Common myeloid progenitor, CD34-positive (primary cell): ENCODE results near the gene GABARAP.
A peak's percentile ranks its signal among the peaks of the same experiment; 100 is the strongest.

ENCODE experiments used
- CTCF ChIA-PET: fragments of 350-600 bp; sonication (Branson Sonifier 250); formaldehyde crosslinking; loops from one replicate; lab custom pipeline; 2021; ENCODE audit warnings: antibody characterized with exemption; lab: Charles Lee
- POLR2A ChIA-PET: fragments of 350-600 bp; sonication (Branson Sonifier 250); formaldehyde crosslinking; loops from one replicate; lab custom pipeline; 2021; ENCODE audit warnings: antibody characterized with exemption; lab: Charles Lee
- DNase-seq, 3 donors: peaks; one replicate each; pipeline versions ENCODE4 v3.0.0 to v3.0.0-alpha.2; 2013
- H3K27ac ChIP-seq, 2 experiments: 1 replicate in 1 of 2; 2 replicates in 1 of 2; pipeline ENCODE4 v1.7.0; 2013; ENCODE audit warnings: inconsistent platforms in 2 of 2, low read length in 2 of 2, mild to moderate bottlenecking in 2 of 2, low read depth in 1 of 2, moderate library complexity in 1 of 2; ENCODE audit not compliant: severe bottlenecking in 2 of 2, insufficient read depth in 1 of 2, poor library complexity in 1 of 2
- H3K27me3 ChIP-seq, 5 experiments: replicated peaks in 2 of 5; 1 replicate in 3 of 5; 2 replicates in 2 of 5; pipeline versions ENCODE4 v1.6.1 to v1.7.0; 2013; ENCODE audit warnings: low read length in 4 of 5, mild to moderate bottlenecking in 2 of 5, moderate library complexity in 2 of 5, inconsistent platforms in 1 of 5; ENCODE audit not compliant: insufficient read depth in 5 of 5, control insufficient read depth in 4 of 5
- H3K36me3 ChIP-seq, 4 experiments: 1 replicate in 2 of 4; 2 replicates in 2 of 4; pipeline versions ENCODE4 v1.6.1 to v1.7.0; 2013; ENCODE audit warnings: low read length in 3 of 4, control low read depth in 1 of 4, mild to moderate bottlenecking in 1 of 4; ENCODE audit not compliant: control insufficient read depth in 4 of 4, insufficient read depth in 4 of 4
- H3K4me1 ChIP-seq, 4 experiments: 1 replicate in 3 of 4; 2 replicates in 1 of 4; pipeline versions ENCODE4 v1.6.1 to v1.7.1; 2013; ENCODE audit warnings: low read length in 3 of 4, mild to moderate bottlenecking in 3 of 4, control low read depth in 1 of 4, inconsistent platforms in 1 of 4, moderate library complexity in 1 of 4; ENCODE audit not compliant: control insufficient read depth in 4 of 4, insufficient read depth in 4 of 4; ENCODE audit errors: control extremely low read depth in 1 of 4
- H3K4me3 ChIP-seq, 7 experiments: 1 replicate in 4 of 7; 2 replicates in 3 of 7; pipeline versions ENCODE4 v1.5.1 to v1.7.0; 2013; ENCODE audit warnings: mild to moderate bottlenecking in 7 of 7, low read length in 6 of 7, moderate library complexity in 6 of 7, inconsistent platforms in 2 of 7, low read depth in 2 of 7, control low read depth in 1 of 7; ENCODE audit not compliant: insufficient read depth in 4 of 7, control insufficient read depth in 1 of 7; ENCODE audit errors: extremely low read depth in 1 of 7
- H3K9me3 ChIP-seq, 5 experiments: 1 replicate in 4 of 5; 2 replicates in 1 of 5; pipeline versions ENCODE4 v1.6.1 to v1.7.1; 2013; ENCODE audit warnings: low read length in 4 of 5, mild to moderate bottlenecking in 2 of 5, inconsistent platforms in 1 of 5, low read depth in 1 of 5, moderate library complexity in 1 of 5; ENCODE audit not compliant: control insufficient read depth in 4 of 5, insufficient read depth in 2 of 5; ENCODE audit errors: control extremely low read depth in 1 of 5
- WGBS: methylation state at CpG from one replicate; pipeline ENCODE4 v1.1.5; 2013; ENCODE audit not compliant: insufficient coverage; 5-methylcytosine and 5-hydroxymethylcytosine counted together

Gene GABARAP

DNA sequence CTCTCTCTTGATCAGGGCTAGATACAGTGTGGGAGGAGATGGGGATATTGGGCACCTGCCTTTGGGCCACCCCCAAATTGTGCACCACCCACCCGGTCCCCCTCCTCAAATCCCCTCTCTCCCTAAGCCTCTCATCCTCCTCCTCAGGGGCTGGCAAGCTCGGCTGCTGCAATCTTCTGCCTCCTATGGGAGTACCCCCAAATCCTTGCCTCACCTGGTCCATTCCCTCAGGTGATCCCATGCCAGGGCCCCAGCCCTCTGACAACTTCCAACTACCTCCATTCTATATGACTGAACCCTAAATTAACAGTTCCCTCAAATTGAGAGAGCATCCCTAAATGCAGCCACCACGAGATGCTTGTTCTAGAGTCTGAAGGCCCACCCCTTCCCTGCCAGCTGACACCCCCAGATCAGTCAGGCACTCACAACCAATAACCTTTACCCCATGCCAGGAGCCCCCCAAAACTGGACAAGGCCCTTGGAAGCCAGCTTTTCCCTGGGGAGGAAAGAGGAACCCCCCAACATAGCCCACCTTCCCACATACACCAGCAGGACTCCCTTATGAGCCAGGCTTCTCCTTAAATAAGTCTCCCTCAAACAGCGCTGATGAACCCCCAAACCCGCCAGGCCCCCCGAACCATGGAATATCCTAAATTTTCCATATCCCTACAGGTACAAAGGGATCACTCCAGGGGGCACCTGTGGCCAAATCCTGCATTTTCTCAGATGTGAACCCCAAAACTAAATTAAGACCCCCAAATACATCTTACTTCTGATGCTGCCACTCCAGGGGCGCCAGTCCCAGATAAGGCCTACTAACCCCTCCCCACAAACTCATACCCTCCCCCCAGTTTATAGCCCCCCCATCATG, 25.8 kb downstream of the GABARAP start:
- Histone ChIP-seq H3K4me1 (peaks cover 8 to 77% (median 67%) of the 10 kb centered on the region in 4 experiments), H3K36me3 (peaks cover 0 to 5% (median 4%) of the 10 kb centered on the region in 4 experiments), H3K4me3 (peak overlapping the region in 6 of 7 experiments; percentile 37 to 81 (median 66)), H3K27me3 (no peaks in the 10 kb centered on the region), H3K27ac (peak overlapping the region in 1 of 2 experiments; percentile 61), H3K9me3 (no peaks in the 10 kb centered on the region)
- WGBS: 19% methylated on average over 7 of the region's 7 CpGs
- DNase-seq: no peak
- CTCF ChIA-PET: interaction anchor here (0.9 to 1.3 kb wide), 4 partner anchors 8 to 168 kb away, joined by 3 to 4 read pairs (median 3); no protein-coding TSS in a partner anchor
- POLR2A ChIA-PET: interaction anchor here (1.0 kb wide), 1 partner anchor 22 kb away, joined by 3 read pairs; no protein-coding TSS in a partner anchor

DNA sequence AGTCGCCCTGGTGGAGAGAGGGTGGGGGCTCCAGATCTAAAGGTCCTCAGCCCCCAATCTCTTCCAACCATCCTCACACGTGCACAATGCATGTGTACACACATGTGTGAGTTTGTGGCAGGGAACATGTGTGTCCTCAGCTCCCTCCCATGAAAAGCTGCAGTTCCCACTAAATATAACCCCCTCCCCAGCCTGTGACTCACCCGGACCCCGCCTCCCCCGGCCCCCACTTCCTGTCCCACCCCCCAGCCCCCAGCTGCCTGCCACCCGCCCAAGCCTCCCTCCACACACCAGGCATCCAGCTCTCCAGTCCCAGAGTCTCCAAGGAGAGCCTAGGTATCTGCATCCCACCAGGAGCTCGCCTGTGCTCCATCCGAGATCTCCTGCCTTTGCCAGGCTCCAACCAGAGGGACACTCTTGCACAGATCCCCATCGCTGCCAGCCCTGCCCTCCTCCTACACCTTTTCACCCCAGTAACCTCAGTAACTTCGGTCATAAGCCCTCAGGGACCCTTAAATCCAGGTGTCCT, 26.5 kb downstream of the GABARAP start:
- Histone ChIP-seq H3K4me3 (peak overlapping the region in 6 of 7 experiments; percentile 47 to 82 (median 70)), H3K27ac (peak overlapping the region in 1 of 2 experiments; percentile 41), H3K4me1 (peaks cover 8 to 69% (median 60%) of the 10 kb centered on the region in 4 experiments), H3K27me3 (no peaks in the 10 kb centered on the region), H3K9me3 (no peaks in the 10 kb centered on the region), H3K36me3 (no peaks in the 10 kb centered on the region)
- CTCF ChIA-PET: interaction anchor here (0.9 to 2.7 kb wide), 6 partner anchors 9 to 170 kb away, joined by 3 to 17 read pairs (median 4); no protein-coding TSS in a partner anchor
- POLR2A ChIA-PET: interaction anchor here (0.5 to 1.0 kb wide), 2 partner anchors 22 to 41 kb away, joined by 3 to 5 read pairs; no protein-coding TSS in a partner anchor
- DNase-seq: peak in 1 of 3 donors; percentile 60
- WGBS: 36% methylated on average over 4 of the region's 10 CpGs

DNA sequence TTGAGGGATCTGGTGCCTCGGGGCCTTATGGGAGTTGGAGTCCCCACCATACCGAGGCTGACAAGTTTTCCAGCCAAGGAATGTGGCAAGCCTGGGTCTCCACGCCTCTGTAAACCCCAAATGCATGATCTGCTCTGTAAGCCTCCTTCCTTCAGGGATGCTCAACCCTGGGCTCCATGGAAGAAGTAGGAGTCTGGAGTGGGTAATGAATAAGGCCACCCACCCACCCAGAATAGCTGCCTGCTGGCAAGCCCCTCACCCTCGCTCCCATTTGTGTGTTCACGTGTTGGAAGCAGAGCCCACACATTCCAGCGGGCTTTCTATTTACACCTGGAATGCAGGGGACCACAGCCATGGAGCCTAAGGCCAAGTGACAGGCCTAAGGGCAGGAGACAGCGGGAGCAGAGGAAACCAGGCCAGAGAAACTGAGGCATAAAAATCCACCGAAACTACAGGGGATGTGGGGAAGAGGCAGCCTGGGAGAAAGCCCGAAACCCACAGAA, 27.1 kb downstream of the GABARAP start:
- H3K27me3 ChIP-seq: no peaks in the 10 kb centered on the region
- H3K4me3 ChIP-seq: peak overlapping the region in 6 of 7 experiments; percentile 47 to 82 (median 68)
- H3K9me3 ChIP-seq: no peaks in the 10 kb centered on the region
- ChIA-PET POLR2A (interaction anchor here (0.5 to 1.0 kb wide), 2 partner anchors 23 to 42 kb away, joined by 3 to 5 read pairs; no protein-coding TSS in a partner anchor), CTCF (interaction anchor here (1.0 to 2.7 kb wide), 8 partner anchors 9 to 169 kb away, joined by 3 to 17 read pairs (median 4); partner anchors contain the start of gene CTDNEP1)
- peaks cover 8 to 64% (median 55%) of the 10 kb centered on the region in 4 experiments for H3K4me1 ChIP-seq
- peak overlapping the region; percentile 87 to 94 for H3K27ac ChIP-seq
- H3K36me3 ChIP-seq: peaks cover 0 to 4% (median 0%) of the 10 kb centered on the region in 4 experiments
- no peak for DNase-seq
- 13% methylated on average over 6 of the region's 9 CpGs for WGBS

DNA sequence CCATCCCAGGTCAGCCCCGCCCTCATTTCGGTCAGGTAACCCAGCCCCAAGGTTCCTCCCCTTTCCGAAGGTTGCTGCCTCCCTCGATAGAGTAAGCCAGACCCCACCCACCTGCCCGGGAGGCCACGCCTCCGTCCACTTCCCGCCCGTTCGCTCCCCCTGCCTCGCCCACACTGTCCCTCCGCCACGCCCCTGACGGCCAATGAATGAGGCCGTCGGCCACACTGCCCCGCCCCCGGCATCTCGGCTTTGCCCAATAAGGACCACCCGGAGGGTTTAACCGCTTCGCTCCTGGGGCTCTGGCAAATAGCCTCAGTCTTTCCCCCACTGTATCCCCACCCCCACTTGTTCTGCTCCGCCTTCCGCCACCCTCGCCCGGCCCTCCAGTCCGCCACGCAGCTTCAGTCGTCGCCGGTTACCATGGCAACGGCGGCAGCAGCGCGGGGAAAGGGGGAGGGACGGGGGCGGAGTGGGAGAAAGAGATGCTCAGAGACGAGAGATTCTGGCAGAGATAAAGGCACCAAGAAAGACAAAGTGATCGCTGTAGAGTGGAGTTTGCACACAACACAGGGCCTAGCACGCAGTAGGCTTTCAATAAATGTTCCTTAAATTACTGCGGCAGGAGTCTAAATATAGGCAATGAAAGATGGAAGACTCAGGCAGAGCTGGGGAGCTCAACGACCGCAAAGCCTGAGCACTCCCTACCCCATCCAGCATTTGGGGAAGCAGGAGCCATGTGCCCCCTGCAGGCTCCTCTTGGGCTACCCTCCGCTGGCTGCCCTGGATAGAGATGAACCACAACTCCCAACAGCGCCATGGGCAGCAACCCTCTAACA, 27.7 kb downstream of the GABARAP start:
- no peaks in the 10 kb centered on the region for H3K9me3 ChIP-seq
- H3K27me3 ChIP-seq: no peaks in the 10 kb centered on the region
- peaks cover 8 to 59% (median 52%) of the 10 kb centered on the region in 4 experiments for H3K4me1 ChIP-seq
- 0% methylated on average over 30 of the region's 45 CpGs for WGBS
- POLR2A ChIA-PET: interaction anchor here (1.1 kb wide), 1 partner anchor 24 kb away, joined by 4 read pairs; no protein-coding TSS in a partner anchor
- CTCF ChIA-PET: interaction anchor here (0.6 to 2.7 kb wide), 11 partner anchors 16 to 169 kb away, joined by 3 to 17 read pairs (median 4); partner anchors contain the start of genes CTDNEP1, DVL2 and PHF23
- peak overlapping the region; percentile 40 to 82 (median 67) for H3K4me3 ChIP-seq
- DNase-seq: peak; percentile 97 to 99 (median 99)
- peak overlapping the region; percentile 87 to 94 for H3K27ac ChIP-seq
- H3K36me3 ChIP-seq: peaks cover 0 to 5% (median 0%) of the 10 kb centered on the region in 4 experiments

DNA sequence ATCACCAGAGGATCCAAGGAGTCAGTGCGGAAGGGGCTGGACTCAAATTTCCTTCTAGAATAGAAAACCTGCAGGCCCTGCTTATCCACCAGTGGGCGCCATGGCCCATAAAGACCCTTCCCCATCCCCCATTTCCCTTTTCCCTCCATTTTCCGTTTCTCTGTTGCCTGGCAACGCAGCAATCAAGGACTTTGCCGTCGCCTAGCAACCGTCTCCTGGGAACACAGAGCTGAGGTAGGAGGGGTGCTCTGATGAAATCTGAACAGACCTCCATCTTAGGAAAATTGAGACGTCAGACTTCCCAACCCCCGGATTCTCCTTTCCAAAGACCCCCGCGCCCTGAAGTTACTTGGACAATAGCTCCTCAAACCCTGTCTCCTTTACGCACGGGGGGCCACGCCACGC, 28.4 kb downstream of the GABARAP start:
- H3K9me3 ChIP-seq: no peaks in the 10 kb centered on the region
- peak overlapping the region; percentile 87 to 94 for H3K27ac ChIP-seq
- no peaks in the 10 kb centered on the region for H3K27me3 ChIP-seq
- 8% methylated on average over 14 of the region's 15 CpGs for WGBS
- peaks cover 8 to 53% (median 46%) of the 10 kb centered on the region in 4 experiments for H3K4me1 ChIP-seq
- CTCF ChIA-PET: interaction anchor here (0.8 to 2.7 kb wide), 10 partner anchors 20 to 168 kb away, joined by 3 to 17 read pairs (median 4); partner anchors contain the start of genes CTDNEP1, DVL2 and PHF23
- H3K4me3 ChIP-seq: peak overlapping the region in 6 of 7 experiments; percentile 49 to 82 (median 68)
- POLR2A ChIA-PET: interaction anchor here (1.1 kb wide), 1 partner anchor 25 kb away, joined by 4 read pairs; no protein-coding TSS in a partner anchor
- H3K36me3 ChIP-seq: peaks cover 0 to 5% (median 0%) of the 10 kb centered on the region in 4 experiments
- DNase-seq: peak; percentile 93 to 97 (median 96)
